ENCODE results near the gene ARRDC2.
"Not testable (repeated sequence)": the region's sequence is repeated elsewhere in the genome, so short reads cannot be mapped to it uniquely, and the experiment has no call there.

The ARRDC2 gene

GRCh38 chr19:18001777-18002345 is 6.1 kb upstream of the ARRDC2 start:
- Histone ChIP-seq H3K4me2 (peak overlapping the region; percentile 92), H3K36me3 (peaks cover 33% of the 10 kb centered on the region), H3K4me3 (peak overlapping the region; percentile 86), H4K20me1 (peaks cover 35% of the 10 kb centered on the region), H3K4me1 (peaks cover 38% of the 10 kb centered on the region), H3K27me3 (no peaks in the 10 kb centered on the region), H3K9ac (peak overlapping the region; percentile 85), H3K9me3 (no peaks in the 10 kb centered on the region), H3K27ac (peak overlapping the region; percentile 92)
- TF ChIP-seq Cebpa-rat (IDR thresholded peaks at IDR 0.05) = no peak

DNA sequence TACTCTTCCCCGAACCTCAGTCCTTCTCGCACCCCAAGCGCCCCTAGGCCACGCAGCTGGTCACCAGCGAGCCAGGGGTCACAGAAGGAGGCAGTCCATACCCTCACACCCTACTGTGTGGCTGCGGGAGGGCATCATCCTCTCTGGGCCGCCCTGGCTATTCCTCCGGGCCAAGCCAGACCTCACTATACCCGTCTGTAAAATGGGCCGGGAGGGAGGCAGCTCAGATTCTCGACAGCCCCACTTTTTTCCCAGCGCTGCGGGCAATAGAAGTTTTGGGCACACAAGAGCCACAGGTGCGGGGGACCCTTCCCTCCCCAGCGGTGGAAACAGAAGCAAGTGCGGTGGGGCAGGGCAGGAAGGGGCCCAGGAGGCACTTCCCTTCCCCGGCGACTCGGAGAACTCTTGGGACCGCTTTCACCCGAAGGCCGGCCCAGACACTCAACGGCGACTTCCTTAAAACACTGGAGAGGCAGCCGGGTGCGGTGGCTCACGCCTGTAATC is 5.6 kb upstream of the ARRDC2 start:
- Histone ChIP-seq H3K36me3 (peaks cover 33% of the 10 kb centered on the region), H3K9ac (peak overlapping the region; percentile 85), H3K4me2 (peak overlapping the region; percentile 92), H3K27me3 (no peaks in the 10 kb centered on the region), H4K20me1 (peaks cover 41% of the 10 kb centered on the region), H3K4me3 (peak overlapping the region; percentile 86), H3K4me1 (peaks cover 39% of the 10 kb centered on the region), H3K27ac (peak overlapping the region; percentile 92), H3K9me3 (no peaks in the 10 kb centered on the region)
- TF ChIP-seq Cebpa-rat (IDR thresholded peaks at IDR 0.05) = no peak

DNA sequence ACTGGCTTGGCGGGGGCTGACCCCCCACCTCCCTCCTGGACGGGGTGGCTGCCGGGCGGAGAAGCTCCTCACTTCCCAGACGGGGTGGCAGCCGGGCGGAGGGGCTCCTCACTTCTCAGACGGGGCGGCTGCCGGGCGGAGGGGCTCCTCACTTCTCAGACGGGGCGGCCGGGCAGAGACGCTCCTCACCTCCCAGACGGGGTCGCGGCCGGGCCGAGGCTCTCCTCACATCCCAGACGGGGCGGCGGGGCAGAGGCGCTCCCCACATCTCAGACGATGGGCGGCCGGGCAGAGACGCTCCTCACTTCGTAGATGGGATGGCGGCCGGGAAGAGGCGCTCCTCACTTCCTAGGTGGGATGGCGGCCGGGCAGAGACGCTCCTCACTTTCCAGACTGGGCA is 2.2 kb upstream of the ARRDC2 start:
- not testable (repeated sequence) for H3K9me3 ChIP-seq, H3K27me3 ChIP-seq, H3K4me2 ChIP-seq, H3K4me3 ChIP-seq, H3K9ac ChIP-seq, H3K27ac ChIP-seq
- H3K4me1 ChIP-seq = peaks cover 50% of the 10 kb centered on the region
- peaks cover 72% of the 10 kb centered on the region for H4K20me1 ChIP-seq
- peaks cover 60% of the 10 kb centered on the region for H3K36me3 ChIP-seq

DNA sequence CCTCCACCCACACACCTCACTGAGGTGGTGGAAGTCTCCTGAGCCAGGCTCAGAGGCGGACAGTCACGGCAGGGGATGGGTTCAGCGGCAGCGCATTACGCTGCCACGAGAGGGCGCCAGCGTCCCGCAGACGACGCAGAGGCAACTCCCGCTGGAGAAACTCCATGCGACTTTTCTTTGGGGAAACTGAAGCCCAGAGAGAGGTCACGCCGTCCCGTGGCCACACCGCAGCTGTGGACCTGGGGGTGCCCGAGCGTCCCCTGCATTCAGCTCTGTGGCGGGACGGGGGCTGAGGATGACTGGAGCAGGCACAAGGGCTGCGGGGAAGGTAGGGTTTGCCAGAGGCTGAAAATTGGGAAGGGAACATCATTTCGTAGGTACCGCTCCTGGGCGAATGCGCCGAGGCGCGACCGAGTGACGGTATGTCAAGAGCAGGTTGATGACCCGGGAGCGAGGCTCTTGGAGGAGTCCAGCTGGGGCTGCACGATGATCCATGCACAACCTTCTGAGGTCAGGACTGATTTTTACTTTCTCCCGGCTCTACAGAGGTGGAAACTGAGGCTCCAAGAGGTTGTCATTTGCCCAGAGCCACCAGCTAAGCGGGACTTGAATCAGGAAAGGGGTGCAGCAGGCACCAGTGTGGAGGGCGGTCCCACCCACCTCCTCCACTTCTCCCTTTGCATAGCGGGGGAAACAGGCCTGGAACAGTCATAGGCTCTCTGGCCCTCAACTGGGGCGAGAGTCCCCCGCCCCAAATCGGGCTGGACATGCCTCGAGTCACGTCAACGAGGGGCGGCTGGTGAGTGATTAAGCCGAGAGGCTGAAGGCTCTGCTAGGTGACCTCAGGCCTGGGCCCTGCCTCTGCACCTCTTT is 690 bp upstream of the ARRDC2 start:
- peak overlapping the region; percentile 68 for H3K27ac ChIP-seq
- no peak for TF ChIP-seq Cebpa-rat (IDR thresholded peaks at IDR 0.05)

DNA sequence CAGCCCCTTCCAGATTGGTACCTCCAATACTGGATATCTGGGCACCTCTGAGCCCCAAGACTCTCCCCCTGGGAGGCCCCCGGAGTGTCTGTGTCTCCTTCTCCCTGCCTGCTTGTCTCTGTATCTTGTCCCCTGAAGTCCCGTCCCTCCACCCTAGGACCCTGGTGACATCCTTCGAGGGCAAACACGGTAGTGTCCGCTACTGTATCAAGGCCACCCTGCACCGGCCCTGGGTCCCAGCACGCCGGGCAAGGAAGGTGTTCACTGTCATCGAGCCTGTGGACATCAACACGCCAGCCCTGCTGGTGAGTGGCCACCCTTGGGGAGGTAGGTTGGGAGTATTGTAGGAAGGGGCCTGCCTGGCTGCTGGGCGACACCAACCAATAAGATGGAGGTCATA is 844 bp downstream of the ARRDC2 start:
- peaks cover 62% of the 10 kb centered on the region for H4K20me1 ChIP-seq
- peak overlapping the region; percentile 62; the same call in 1 of the 2 replicates for H3K27ac ChIP-seq
- H3K9me3 ChIP-seq = no peaks in the 10 kb centered on the region
- no peak for TF ChIP-seq Cebpa-rat (IDR thresholded peaks at IDR 0.05)
- H3K4me2 ChIP-seq = peak overlapping the region; percentile 90
- H3K9ac ChIP-seq = peak overlapping the region; percentile 75
- peak overlapping the region; percentile 67 for H3K4me3 ChIP-seq
- no peaks in the 10 kb centered on the region for H3K27me3 ChIP-seq
- H3K4me1 ChIP-seq = peaks cover 41% of the 10 kb centered on the region
- H3K36me3 ChIP-seq = peaks cover 81% of the 10 kb centered on the region

More for the DNA sequence above, 690 bp upstream of the ARRDC2 start:
- Histone ChIP-seq H3K4me3 (peak overlapping the region; percentile 67), H3K9me3 (no peaks in the 10 kb centered on the region), H3K4me2 (peak overlapping the region; percentile 90), H3K36me3 (peaks cover 76% of the 10 kb centered on the region), H3K4me1 (peaks cover 47% of the 10 kb centered on the region), H4K20me1 (peaks cover 66% of the 10 kb centered on the region), H3K9ac (peak overlapping the region; percentile 67), H3K27me3 (no peaks in the 10 kb centered on the region)

- Histone ChIP-seq H3K27ac (peak overlapping the region; percentile 7; the same call in 1 of the 2 replicates), H3K36me3 (peaks cover 81% of the 10 kb centered on the region), H3K27me3 (no peaks in the 10 kb centered on the region), H4K20me1 (peaks cover 58% of the 10 kb centered on the region), H3K9me3 (no peaks in the 10 kb centered on the region), H3K4me1 (peaks cover 45% of the 10 kb centered on the region), H3K4me2 (peak overlapping the region; percentile 90; the same call in 1 of the 2 replicates), H3K9ac (peak overlapping the region; percentile 75; the same call in 1 of the 2 replicates), H3K4me3 (peak overlapping the region; percentile 67; the same call in 1 of the 2 replicates)
- TF ChIP-seq Cebpa-rat (IDR thresholded peaks at IDR 0.05) = no peak
Measured at GRCh38 chr19:18009412-18010066, 1.6 kb downstream of the ARRDC2 start.

- Histone ChIP-seq H3K9ac (0 out of 2 replicates have a peak overlapping the region, but pooled peaks have one; percentile 8), H4K20me1 (peaks cover 56% of the 10 kb centered on the region), H3K27ac (no peak overlapping the region), H3K4me2 (no peak overlapping the region; the same call in 1 of the 2 replicates), H3K9me3 (no peaks in the 10 kb centered on the region), H3K36me3 (peaks cover 85% of the 10 kb centered on the region), H3K4me3 (no peak overlapping the region; the same call in 1 of the 2 replicates), H3K27me3 (no peaks in the 10 kb centered on the region), H3K4me1 (peaks cover 47% of the 10 kb centered on the region)
- TF ChIP-seq Cebpa-rat (IDR thresholded peaks at IDR 0.05) = no peak
Measured at GRCh38 chr19:18010149-18010548, 2.2 kb downstream of the ARRDC2 start.

DNA sequence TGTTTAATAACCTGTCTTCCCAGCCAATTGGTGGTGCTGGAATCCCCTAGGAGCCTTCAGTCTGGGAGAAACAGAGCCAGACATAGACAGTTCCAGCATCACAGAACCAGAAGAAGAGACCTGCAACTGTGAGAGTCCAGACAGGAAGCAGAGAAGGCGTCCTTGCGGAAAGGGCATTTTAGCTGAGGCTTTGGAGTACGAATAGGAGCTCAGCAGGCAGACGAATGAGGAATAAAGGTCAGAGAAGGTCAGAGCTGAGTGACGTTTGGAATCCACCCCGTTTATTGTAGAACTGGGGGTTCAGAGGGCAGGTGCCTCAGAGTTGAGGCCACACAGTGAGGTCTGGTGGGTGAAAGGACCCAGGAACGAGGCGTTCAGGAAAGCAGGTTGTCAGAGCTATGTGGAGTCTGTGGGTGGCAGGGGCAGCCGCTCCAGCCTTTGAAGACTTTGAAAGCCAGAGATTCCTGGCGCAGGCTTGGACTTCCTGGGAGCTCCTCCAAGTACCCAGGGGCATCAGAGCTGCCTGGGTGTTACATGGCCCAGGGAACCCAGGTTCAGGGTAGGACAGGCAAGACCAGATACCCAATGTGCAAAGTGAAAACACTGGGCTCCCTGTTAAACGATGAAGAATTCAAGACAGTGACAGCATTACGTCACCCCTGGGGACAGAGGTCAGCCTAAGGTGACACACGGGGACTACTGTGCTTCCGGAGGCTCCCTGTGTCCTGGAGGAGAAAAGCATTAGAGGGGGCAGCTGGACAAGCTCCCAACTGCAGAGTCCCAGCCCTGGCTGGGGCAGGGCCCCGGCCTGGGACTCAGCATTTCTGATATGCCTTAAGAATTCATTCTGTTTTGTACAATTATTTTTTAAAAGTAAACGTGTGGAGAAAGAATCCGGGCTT is 5.5 kb downstream of the ARRDC2 start:
- H3K27me3 ChIP-seq = no peaks in the 10 kb centered on the region
- H3K9ac ChIP-seq = 0 out of 2 replicates have a peak overlapping the region, but pooled peaks have one; percentile 29
- no peak overlapping the region for H3K4me3 ChIP-seq
- H3K27ac ChIP-seq = no peak overlapping the region; the same call in 1 of the 2 replicates
- peaks cover 74% of the 10 kb centered on the region for H3K36me3 ChIP-seq
- no peak for TF ChIP-seq Cebpa-rat (IDR thresholded peaks at IDR 0.05)
- no peak overlapping the region; the same call in 1 of the 2 replicates for H3K4me2 ChIP-seq
- H3K4me1 ChIP-seq = peaks cover 59% of the 10 kb centered on the region
- peaks cover 33% of the 10 kb centered on the region for H4K20me1 ChIP-seq
- no peaks in the 10 kb centered on the region for H3K9me3 ChIP-seq
